VCaP (cell line): ENCODE measurements around the gene CHTF18.
"Not testable (repeated sequence)": the region's sequence is repeated elsewhere in the genome, so short reads cannot be mapped to it uniquely, and the experiment has no call there.

Experiments
- H3K27ac ChIP-seq: fragments of 450-650 bp; 2 replicates; pipeline ENCODE4 v1.5.1; 2017
- CTCF ChIP-seq: fragments of 450-650 bp; conservative IDR thresholded peaks from 2 replicates; pipeline ENCODE4 v1.5.1; 2017; ENCODE audit warnings: mild to moderate bottlenecking, moderate library complexity

Gene CHTF18

GRCh38 chr16:774086-775001, 14.1 kb upstream of the CHTF18 start:
- TF ChIP-seq CTCF, result no peak
- no peak overlapping the region for H3K27ac ChIP-seq

- no peak for TF ChIP-seq CTCF
- H3K27ac ChIP-seq, result no peak overlapping the region
These were observed 13.1 kb upstream of the CHTF18 start for GRCh38 chr16:775236-775796.

GRCh38 chr16:776298-776697, 12.1 kb upstream of the CHTF18 start:
- H3K27ac ChIP-seq, result not testable (repeated sequence)

GRCh38 chr16:776824-777223, 11.6 kb upstream of the CHTF18 start:
- no peak for TF ChIP-seq CTCF
- H3K27ac ChIP-seq, result no peak overlapping the region

GRCh38 chr16:777826-778225, 10.6 kb upstream of the CHTF18 start:
- no peak for TF ChIP-seq CTCF

GRCh38 chr16:778447-778846, 10.0 kb upstream of the CHTF18 start:
- H3K27ac ChIP-seq, result no peak overlapping the region
- no peak for TF ChIP-seq CTCF

More at GRCh38 chr16:777826-778225, 10.6 kb upstream of the CHTF18 start:
- no peak overlapping the region for H3K27ac ChIP-seq

- TF ChIP-seq CTCF, result no peak
- H3K27ac ChIP-seq, result no peak overlapping the region
These were observed 9.4 kb upstream of the CHTF18 start for GRCh38 chr16:778909-779527.
